GM19467 (cell line): Measurements from ENCODE around the gene PSMC3IP.

Source experiments
- ATAC-seq: cut with Tn5 transposase; IDR thresholded peaks from one replicate; pipeline ENCODE4 v1.9.1; 2021; ENCODE audit warnings: mild to moderate bottlenecking, moderate library complexity; ENCODE audit not compliant: unreplicated experiment

Gene PSMC3IP

GRCh38 chr17:42586514-42587230 lies 9.1 kb upstream of the PSMC3IP start:
- ATAC-seq = no peak

GRCh38 chr17:42585353-42585752 lies 7.8 kb upstream of the PSMC3IP start:
- ATAC-seq = no peak

- no peak for ATAC-seq
These were observed 7.4 kb upstream of the PSMC3IP start for GRCh38 chr17:42584880-42585279.

- ATAC-seq = no peak
These were observed 4.3 kb upstream of the PSMC3IP start for GRCh38 chr17:42581744-42582270.

GRCh38 chr17:42579794-42580551 lies 2.4 kb upstream of the PSMC3IP start:
- ATAC-seq = no peak

- peak; percentile 42 for ATAC-seq
These were observed 847 bp upstream of the PSMC3IP start for GRCh38 chr17:42578282-42578869.

GRCh38 chr17:42577140-42577531 lies 393 bp downstream of the PSMC3IP start:
- ATAC-seq = no peak

- no peak for ATAC-seq
These were observed 3.1 kb downstream of the PSMC3IP start for GRCh38 chr17:42574463-42574862.

- ATAC-seq = no peak
These were observed 4.4 kb downstream of the PSMC3IP start for GRCh38 chr17:42573095-42573494.

GRCh38 chr17:42571435-42572225 lies 5.9 kb downstream of the PSMC3IP start:
- no peak for ATAC-seq

- no peak for ATAC-seq
These were observed 9.0 kb downstream of the PSMC3IP start for GRCh38 chr17:42568341-42569111.

GRCh38 chr17:42566883-42567573 lies 10.5 kb downstream of the PSMC3IP start, which contains the start of gene MLX:
TSS of gene MLX (plus strand) at chr17:42567100. CDS start at chr17:42567125, 25 bp downstream.
- ATAC-seq = peak; percentile 64

GRCh38 chr17:42566215-42566882 lies 11.2 kb downstream of the PSMC3IP start:
- no peak for ATAC-seq

- ATAC-seq = no peak
These were observed 11.9 kb downstream of the PSMC3IP start for GRCh38 chr17:42565523-42566214.

- no peak for ATAC-seq
These were observed 12.6 kb downstream of the PSMC3IP start for GRCh38 chr17:42564815-42565522.

GRCh38 chr17:42563950-42564349 lies 13.6 kb downstream of the PSMC3IP start:
- no peak for ATAC-seq

GRCh38 chr17:42563543-42563942 lies 14.0 kb downstream of the PSMC3IP start:
- no peak for ATAC-seq

GRCh38 chr17:42563143-42563509 lies 14.4 kb downstream of the PSMC3IP start:
- no peak for ATAC-seq
